GM12878 (cell line): ENCODE measurements around the gene FLOT1. TPM values are rescaled to one million over a fixed set of nuclear protein-coding genes. Genes with fewer than 3 reads are reported as not detected.
A peak's percentile ranks its signal among the peaks of the same experiment; 100 is the strongest.

Experiments used
- ATF3 ChIP-seq: IDR thresholded peaks from 2 replicates; pipeline ENCODE4 v1.6.1; 2011; ENCODE audit warnings: low read depth, mild to moderate bottlenecking, low read length, moderate library complexity, borderline replicate concordance; ENCODE audit errors: extremely low read depth
- BMI1 ChIP-seq: fragments of 450-650 bp; IDR thresholded peaks from 2 replicates; pipeline ENCODE4 v1.6.1; 2016; ENCODE audit warnings: mild to moderate bottlenecking, moderate library complexity, borderline replicate concordance
- CBFB ChIP-seq: IDR thresholded peaks from 2 replicates; pipeline ENCODE4 v1.6.1; 2016; ENCODE audit warnings: antibody characterized with exemption, low read depth
- DPF2 ChIP-seq: fragments of 450-650 bp; IDR thresholded peaks from 2 replicates; pipeline ENCODE4 v1.6.1; 2017; ENCODE audit warnings: mild to moderate bottlenecking
- EED ChIP-seq: sonication (generic); IDR thresholded peaks from 2 replicates; pipeline ENCODE4 v1.6.1; 2016; ENCODE audit warnings: antibody characterized with exemption, low read depth
- FOS ChIP-seq: IDR thresholded peaks from 3 replicates; pipeline ENCODE4 v1.6.1; 2011; ENCODE audit warnings: borderline replicate concordance; ENCODE audit not compliant: insufficient read length; ENCODE audit errors: extremely low read depth
- IKZF1 ChIP-seq: fragments of 450-650 bp; conservative IDR thresholded peaks from 2 replicates; pipeline ENCODE4 v1.6.1; 2017; ENCODE audit warnings: antibody characterized with exemption, mild to moderate bottlenecking
- JUNB ChIP-seq: IDR thresholded peaks from 2 replicates; pipeline ENCODE4 v1.6.1; 2016; ENCODE audit warnings: antibody characterized with exemption, mild to moderate bottlenecking
- MEF2A ChIP-seq: IDR thresholded peaks from 2 replicates; pipeline ENCODE4 v1.6.1; 2011; ENCODE audit warnings: low read depth, mild to moderate bottlenecking, low read length, moderate library complexity; ENCODE audit not compliant: insufficient read depth
- PKNOX1 ChIP-seq: fragments of 450-650 bp; IDR thresholded peaks from 2 replicates; pipeline ENCODE4 v1.6.1; 2016; ENCODE audit warnings: mild to moderate bottlenecking
- RELB ChIP-seq: fragments of 450-650 bp; IDR thresholded peaks from 2 replicates; pipeline ENCODE4 v1.6.1; 2017; ENCODE audit warnings: low read depth, mild to moderate bottlenecking, moderate library complexity
- SPI1 ChIP-seq: IDR thresholded peaks from 2 replicates; pipeline ENCODE4 v1.6.1; 2011; ENCODE audit warnings: low read depth, mild to moderate bottlenecking, low read length, moderate library complexity, borderline replicate concordance; ENCODE audit not compliant: insufficient read depth
- TCF12 ChIP-seq: IDR thresholded peaks from 2 replicates; pipeline ENCODE4 v1.6.1; 2011; ENCODE audit warnings: low read depth, mild to moderate bottlenecking, low read length
- ZBTB4 ChIP-seq: fragments of 450-650 bp; formaldehyde crosslinking; IDR thresholded peaks from 2 replicates; pipeline ENCODE4 v1.4.0; 2022; ENCODE audit warnings: mild to moderate bottlenecking, moderate library complexity
- ZNF622 ChIP-seq: fragments of 450-650 bp; IDR thresholded peaks from 2 replicates; pipeline ENCODE4 v1.6.1; 2017; ENCODE audit warnings: mild to moderate bottlenecking, inconsistent platforms
- ZZZ3 ChIP-seq: IDR thresholded peaks from 2 replicates; pipeline ENCODE4 v1.6.1; 2011; ENCODE audit warnings: low read depth; ENCODE audit not compliant: control insufficient read depth, insufficient read length
- polyA plus RNA-seq, 11 experiments: library from polyadenylated mRNA; depleted of rRNA in 4 of 11; unstranded in 6 of 11; stranded (reverse) in 5 of 11; fragments of >200 nt; fragmentation: Nextera tagmentation in 4 of 11; fragmentation: Illumina TruSeq in 1 of 11; extraction: Ambion mirVana in 4 of 11; extraction: Trizol in 1 of 11; gene quantifications; 1 replicate in 1 of 11; 2 replicates in 10 of 11; pipeline versions ENCODE4 v1.2.1 to v1.2.3, GENCODE V29; 2011 to 2016; ENCODE audit warnings: inconsistent platforms in 2 of 11, missing spikeins in 2 of 11, low read depth in 1 of 11
- total RNA-seq, 4 experiments: library from RNA; depleted of rRNA in 3 of 4; stranded (reverse); fragments of >200 nt in 3 of 4; fragmentation: Illumina TruSeq in 1 of 4; extraction: Trizol in 1 of 4; gene quantifications; 2 replicates each; pipeline versions ENCODE4 v1.2.1 to v1.2.3, GENCODE V29; 2013 to 2021
- TF ChIP-seq, protein P1 (sequence below): fragments of 450-650 bp; IDR thresholded peaks from 2 replicates; pipeline ENCODE4 v1.6.1; 2017; ENCODE audit warnings: mild to moderate bottlenecking, moderate library complexity

Gene FLOT1
- total and polyA plus RNA-seq, 10 of the 15 experiments (the other 5 are each of a cell fraction or from before 2014, with no cell fraction given): 12.3 to 153 (median 112) TPM

DNA sequence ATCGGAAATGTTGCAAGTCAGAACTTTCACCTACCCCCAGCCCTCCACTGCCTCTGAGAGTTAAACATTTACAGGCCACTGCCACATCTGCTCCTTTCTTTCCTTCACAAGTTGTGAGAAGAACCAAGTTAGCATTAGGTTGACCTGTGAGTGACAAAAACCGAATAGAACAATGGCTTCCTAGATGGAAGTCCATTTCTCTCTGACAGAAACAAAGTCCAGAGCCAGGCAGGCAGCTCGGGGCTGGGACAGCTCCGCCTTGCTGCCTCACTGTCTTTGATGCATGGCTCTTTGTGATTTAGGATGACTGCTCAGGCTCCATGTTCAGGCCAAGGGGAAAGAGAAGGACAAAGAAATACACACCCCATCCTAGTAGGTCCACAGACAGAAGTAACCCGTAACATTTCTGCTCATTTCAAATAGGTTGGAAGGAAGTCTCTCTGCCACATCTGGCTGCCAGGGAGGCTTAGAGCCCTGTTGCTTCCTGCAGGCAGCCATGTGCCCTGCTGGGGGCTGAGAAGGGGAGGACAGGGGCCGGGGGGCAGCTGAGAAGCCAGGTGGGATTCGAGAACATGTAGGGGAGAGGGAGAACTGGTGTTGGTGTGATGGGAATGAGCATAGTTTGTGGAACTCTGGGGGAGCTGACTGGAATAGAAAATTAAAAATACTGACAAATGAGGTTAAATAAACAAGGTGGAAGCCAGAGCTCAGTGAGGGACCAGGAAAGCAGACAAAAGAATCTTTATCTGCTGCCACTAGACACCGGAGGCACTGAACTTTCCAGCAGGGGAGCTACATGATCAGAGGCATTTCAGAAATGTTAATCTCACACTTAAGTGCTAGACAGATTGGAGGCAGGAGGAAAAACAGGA lies 21.4 kb upstream of the FLOT1 start (continued):
- TF ChIP-seq, protein P1, sequence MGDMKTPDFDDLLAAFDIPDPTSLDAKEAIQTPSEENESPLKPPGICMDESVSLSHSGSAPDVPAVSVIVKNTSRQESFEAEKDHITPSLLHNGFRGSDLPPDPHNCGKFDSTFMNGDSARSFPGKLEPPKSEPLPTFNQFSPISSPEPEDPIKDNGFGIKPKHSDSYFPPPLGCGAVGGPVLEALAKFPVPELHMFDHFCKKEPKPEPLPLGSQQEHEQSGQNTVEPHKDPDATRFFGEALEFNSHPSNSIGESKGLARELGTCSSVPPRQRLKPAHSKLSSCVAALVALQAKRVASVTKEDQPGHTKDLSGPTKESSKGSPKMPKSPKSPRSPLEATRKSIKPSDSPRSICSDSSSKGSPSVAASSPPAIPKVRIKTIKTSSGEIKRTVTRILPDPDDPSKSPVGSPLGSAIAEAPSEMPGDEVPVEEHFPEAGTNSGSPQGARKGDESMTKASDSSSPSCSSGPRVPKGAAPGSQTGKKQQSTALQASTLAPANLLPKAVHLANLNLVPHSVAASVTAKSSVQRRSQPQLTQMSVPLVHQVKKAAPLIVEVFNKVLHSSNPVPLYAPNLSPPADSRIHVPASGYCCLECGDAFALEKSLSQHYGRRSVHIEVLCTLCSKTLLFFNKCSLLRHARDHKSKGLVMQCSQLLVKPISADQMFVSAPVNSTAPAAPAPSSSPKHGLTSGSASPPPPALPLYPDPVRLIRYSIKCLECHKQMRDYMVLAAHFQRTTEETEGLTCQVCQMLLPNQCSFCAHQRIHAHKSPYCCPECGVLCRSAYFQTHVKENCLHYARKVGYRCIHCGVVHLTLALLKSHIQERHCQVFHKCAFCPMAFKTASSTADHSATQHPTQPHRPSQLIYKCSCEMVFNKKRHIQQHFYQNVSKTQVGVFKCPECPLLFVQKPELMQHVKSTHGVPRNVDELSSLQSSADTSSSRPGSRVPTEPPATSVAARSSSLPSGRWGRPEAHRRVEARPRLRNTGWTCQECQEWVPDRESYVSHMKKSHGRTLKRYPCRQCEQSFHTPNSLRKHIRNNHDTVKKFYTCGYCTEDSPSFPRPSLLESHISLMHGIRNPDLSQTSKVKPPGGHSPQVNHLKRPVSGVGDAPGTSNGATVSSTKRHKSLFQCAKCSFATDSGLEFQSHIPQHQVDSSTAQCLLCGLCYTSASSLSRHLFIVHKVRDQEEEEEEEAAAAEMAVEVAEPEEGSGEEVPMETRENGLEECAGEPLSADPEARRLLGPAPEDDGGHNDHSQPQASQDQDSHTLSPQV: peak; percentile 76; the same call in 1 of the 2 replicates
- TF ChIP-seq JUNB (no peak), DPF2 (peak; percentile 42; the same call in 1 of the 2 replicates), FOS (no peak), RELB (peak; percentile 58; the same call in 1 of the 2 replicates), CBFB (no peak), ZZZ3 (no peak), SPI1 (no peak), MEF2A (no peak), IKZF1 (peak; percentile 81), PKNOX1 (peak; percentile 49), ZNF622 (no peak), EED (no peak), BMI1 (no peak), TCF12 (no peak), ATF3 (no peak), ZBTB4 (CRISPR knock-in tag) (no peak)
